HepG2 (cell line): ENCODE results near the gene RNASE8. TPM values are rescaled to one million over a fixed set of nuclear protein-coding genes. Genes with fewer than 3 reads are reported as not detected.

ENCODE experiments used
- HOXA5 ChIP-seq: sonication (generic); formaldehyde crosslinking; IDR thresholded peaks from 2 replicates; pipeline ENCODE4 v1.4.0; 2020; ENCODE audit warnings: missing genetic modification reagents
- KLF9 ChIP-seq: IDR thresholded peaks from 2 replicates; pipeline ENCODE4 v1.6.1; 2016; ENCODE audit warnings: low read depth
- LCORL ChIP-seq, 2 experiments: fragments of 450-650 bp in 1 of 2; sonication (generic) in 1 of 2; formaldehyde crosslinking in 1 of 2; IDR thresholded peaks; 2 replicates each; pipeline versions ENCODE4 v1.5.0 to v1.6.1; 2017 to 2020; ENCODE audit warnings: antibody characterized with exemption in 1 of 2, missing genetic modification reagents in 1 of 2
- MED13 ChIP-seq: sonication (generic); formaldehyde crosslinking; IDR thresholded peaks from 2 replicates; pipeline ENCODE4 v1.5.0; 2020; ENCODE audit warnings: missing genetic modification reagents
- MTF2 ChIP-seq: sonication (generic); formaldehyde crosslinking; IDR thresholded peaks from 2 replicates; pipeline ENCODE4 v1.5.0; 2020; ENCODE audit warnings: missing genetic modification reagents, borderline replicate concordance
- NFATC3 ChIP-seq: sonication (generic); formaldehyde crosslinking; IDR thresholded peaks from 2 replicates; pipeline ENCODE4 v1.5.1; 2020; ENCODE audit warnings: mild to moderate bottlenecking, missing genetic modification reagents
- POLR2AphosphoS5 ChIP-seq: IDR thresholded peaks from 2 replicates; pipeline ENCODE4 v1.6.1; 2012; ENCODE audit warnings: low read depth, low read length
- SCMH1 ChIP-seq: sonication (generic); formaldehyde crosslinking; IDR thresholded peaks from 2 replicates; pipeline ENCODE4 v1.9.0; 2021; ENCODE audit warnings: missing genetic modification reagents, mild to moderate bottlenecking, borderline replicate concordance
- TCF12 ChIP-seq, 2 experiments: fragments of 450-650 bp in 1 of 2; sonication (generic) in 1 of 2; formaldehyde crosslinking in 1 of 2; IDR thresholded peaks; 2 replicates each; pipeline versions ENCODE4 v1.6.1 to v1.8.0; 2017 to 2022; ENCODE audit warnings: antibody characterized with exemption in 1 of 2, mild to moderate bottlenecking in 1 of 2, missing genetic modification reagents in 1 of 2, moderate library complexity in 1 of 2
- ZBTB40 ChIP-seq, 2 experiments: fragments of 450-650 bp in 1 of 2; sonication (generic) in 1 of 2; formaldehyde crosslinking in 1 of 2; IDR thresholded peaks; 2 replicates each; pipeline versions ENCODE4 v1.6.1 to v1.8.0; 2016 to 2022; ENCODE audit warnings: antibody characterized with exemption in 1 of 2, mild to moderate bottlenecking in 1 of 2, missing genetic modification reagents in 1 of 2
- ZFP36L1 ChIP-seq: sonication (generic); formaldehyde crosslinking; IDR thresholded peaks from 2 replicates; pipeline ENCODE4 v1.8.0; 2022; ENCODE audit warnings: mild to moderate bottlenecking, missing genetic modification reagents, moderate library complexity
- ZHX1 ChIP-seq: sonication (generic); formaldehyde crosslinking; IDR thresholded peaks from 2 replicates; pipeline ENCODE4 v1.8.1; 2022; ENCODE audit warnings: low read depth, mild to moderate bottlenecking, missing genetic modification reagents
- ZKSCAN1 ChIP-seq: fragments of 150-350 bp; IDR thresholded peaks from 2 replicates; pipeline ENCODE4 v1.6.1; 2014; ENCODE audit warnings: low read length
- ZNF282 ChIP-seq: fragments of 450-650 bp; IDR thresholded peaks from 2 replicates; pipeline ENCODE4 v1.6.1; 2018; ENCODE audit not compliant: partially characterized antibody
- ZNF547 ChIP-seq: sonication (generic); formaldehyde crosslinking; IDR thresholded peaks from 2 replicates; pipeline ENCODE4 v1.5.1; 2020; ENCODE audit warnings: mild to moderate bottlenecking, missing genetic modification reagents
- ZSCAN30 ChIP-seq: sonication (generic); formaldehyde crosslinking; IDR thresholded peaks from 2 replicates; pipeline ENCODE4 v1.5.0; 2020; ENCODE audit warnings: mild to moderate bottlenecking, missing genetic modification reagents
- polyA plus RNA-seq, 8 experiments: library from polyadenylated mRNA; depleted of rRNA in 3 of 8; stranded (reverse) in 7 of 8; unstranded in 1 of 8; fragments of >200 nt; fragmentation: Illumina TruSeq in 4 of 8; extraction: Trizol in 4 of 8; gene quantifications; 2 replicates each; pipeline versions ENCODE4 v1.2.1 to v1.2.3, GENCODE V29; 2011 to 2016; ENCODE audit warnings: low read depth in 4 of 8, missing spikeins in 1 of 8, mixed read lengths in 1 of 8; ENCODE audit not compliant: insufficient read depth in 1 of 8
- total RNA-seq, 5 experiments: library from RNA; depleted of rRNA; stranded (reverse); fragments of >200 nt; fragmentation: Illumina TruSeq; extraction: Trizol; gene quantifications; 2 replicates each; pipeline ENCODE4 v1.2.3, GENCODE V29; 2016; ENCODE audit warnings: low read depth in 1 of 5

RNASE8 gene
- total and polyA plus RNA-seq, 2 of the 13 experiments (the other 11 are each of a cell fraction or from before 2014, with no cell fraction given) = not detected

GRCh38 chr14:21054123-21054767 lies 3.4 kb upstream of the RNASE8 start (continued):
- peak; percentile 64; the same call in 1 of the 2 replicates for TF ChIP-seq POLR2AphosphoS5
- peak; percentile 82 for TF ChIP-seq HOXA5 (CRISPR knock-in tag)
- no peak for TF ChIP-seq TCF12 (IDR thresholded peaks at IDR 0.05)
- TF ChIP-seq TCF12 (CRISPR knock-in tag; IDR thresholded peaks at IDR 0.05) = peak; percentile 97
- TF ChIP-seq ZNF547 (CRISPR knock-in tag) = peak; percentile 23; the same call in 1 of the 2 replicates
- TF ChIP-seq MTF2 (CRISPR knock-in tag) = no peak
- no peak for TF ChIP-seq ZSCAN30 (CRISPR knock-in tag)
- peak; percentile 81 for TF ChIP-seq LCORL (IDR thresholded peaks at IDR 0.05)
- peak; percentile 96 for TF ChIP-seq LCORL (CRISPR knock-in tag; IDR thresholded peaks at IDR 0.05)
- TF ChIP-seq ZNF282 = no peak
- no peak for TF ChIP-seq NFATC3
- TF ChIP-seq KLF9 (CRISPR knock-in tag) = no peak
- TF ChIP-seq MED13 (CRISPR knock-in tag) = peak; percentile 88; the same call in 1 of the 2 replicates
- no peak; the same call in 1 of the 2 replicates for TF ChIP-seq ZFP36L1 (CRISPR knock-in tag)
- no peak for TF ChIP-seq ZKSCAN1
- TF ChIP-seq ZHX1 = 0 out of 2 replicates have a peak, but pooled peaks have one; percentile 52
- TF ChIP-seq ZBTB40 (IDR thresholded peaks at IDR 0.05) = no peak
- TF ChIP-seq ZBTB40 (CRISPR knock-in tag; IDR thresholded peaks at IDR 0.05) = peak; percentile 82
- TF ChIP-seq SCMH1 (CRISPR knock-in tag) = no peak
